GM18868 (cell line): ENCODE data around the gene KMT2C.

Experiments used
- ATAC-seq: cut with Tn5 transposase; IDR thresholded peaks from one replicate; pipeline ENCODE4 v1.9.1; 2021; ENCODE audit warnings: mild to moderate bottlenecking, moderate library complexity; ENCODE audit not compliant: unreplicated experiment

The KMT2C gene

GRCh38 chr7:152152267-152152666 is 283.5 kb downstream of the KMT2C start:
- ATAC-seq, result no peak

GRCh38 chr7:152149363-152149762 is 286.4 kb downstream of the KMT2C start:
- ATAC-seq, result no peak

GRCh38 chr7:152148706-152149105 is 287.1 kb downstream of the KMT2C start:
- ATAC-seq, result no peak

GRCh38 chr7:152145853-152146466 is 289.8 kb downstream of the KMT2C start:
- no peak for ATAC-seq

- ATAC-seq, result no peak
These were observed 291.1 kb downstream of the KMT2C start for GRCh38 chr7:152144557-152145245.

- ATAC-seq, result no peak
These were observed 292.7 kb downstream of the KMT2C start for GRCh38 chr7:152142976-152143595.

- ATAC-seq, result no peak
These were observed 295.2 kb downstream of the KMT2C start for GRCh38 chr7:152140560-152140959.

- no peak for ATAC-seq
These were observed 295.7 kb downstream of the KMT2C start for GRCh38 chr7:152140067-152140466.

- ATAC-seq, result no peak
These were observed 298.3 kb downstream of the KMT2C start for GRCh38 chr7:152137476-152138025.

- ATAC-seq, result no peak
These were observed 299.1 kb downstream of the KMT2C start for GRCh38 chr7:152136686-152137085.

GRCh38 chr7:152133804-152134203 is 302.0 kb downstream of the KMT2C start:
- no peak for ATAC-seq

- ATAC-seq, result no peak
These were observed 303.0 kb downstream of the KMT2C start for GRCh38 chr7:152132812-152133211.

GRCh38 chr7:152131981-152132494 is 303.8 kb downstream of the KMT2C start:
- no peak for ATAC-seq

- no peak for ATAC-seq
These were observed 304.9 kb downstream of the KMT2C start for GRCh38 chr7:152130658-152131590.

GRCh38 chr7:152129682-152130081 is 306.1 kb downstream of the KMT2C start:
- ATAC-seq, result no peak

- ATAC-seq, result no peak
These were observed 306.9 kb downstream of the KMT2C start for GRCh38 chr7:152128741-152129461.

GRCh38 chr7:152128252-152128651 is 307.6 kb downstream of the KMT2C start:
- ATAC-seq, result no peak

- ATAC-seq, result no peak
These were observed 308.6 kb downstream of the KMT2C start for GRCh38 chr7:152127229-152127628.

- ATAC-seq, result no peak
These were observed 309.1 kb downstream of the KMT2C start for GRCh38 chr7:152126741-152127140.

GRCh38 chr7:152122540-152122939 is 313.3 kb downstream of the KMT2C start:
- no peak for ATAC-seq
